DMS 273 (cell line): Measurements from ENCODE around the gene NPC1L1.
"Not testable (repeated sequence)": the region's sequence is repeated elsewhere in the genome, so short reads cannot be mapped to it uniquely, and the experiment has no call there.

Experiments
- DNase-seq: peaks from one replicate; lab custom pipeline; 2025; ENCODE audit not compliant: unreplicated experiment; lab: John Stamatoyannopoulos, UW

NPC1L1 gene

DNA sequence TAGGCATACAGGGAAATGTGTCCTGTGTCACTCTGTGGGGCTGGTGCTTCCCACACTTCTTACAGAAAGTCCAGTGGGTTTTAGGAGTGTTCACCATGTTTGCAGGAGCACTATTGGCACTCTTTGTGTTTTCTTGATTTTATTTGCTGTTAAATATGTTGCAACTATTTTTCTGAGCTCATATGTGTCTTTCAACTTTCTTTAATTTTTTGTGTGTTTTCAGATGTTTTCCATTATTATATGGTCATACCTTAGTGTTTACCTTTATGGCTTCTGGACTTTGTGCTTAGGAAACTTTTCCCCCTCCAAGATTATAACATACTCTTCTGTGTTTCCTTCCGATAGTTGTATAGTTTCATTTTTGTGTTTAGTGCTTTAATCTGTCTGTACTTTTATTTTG is 29.9 kb downstream of the NPC1L1 start:
- no peak for DNase-seq

DNA sequence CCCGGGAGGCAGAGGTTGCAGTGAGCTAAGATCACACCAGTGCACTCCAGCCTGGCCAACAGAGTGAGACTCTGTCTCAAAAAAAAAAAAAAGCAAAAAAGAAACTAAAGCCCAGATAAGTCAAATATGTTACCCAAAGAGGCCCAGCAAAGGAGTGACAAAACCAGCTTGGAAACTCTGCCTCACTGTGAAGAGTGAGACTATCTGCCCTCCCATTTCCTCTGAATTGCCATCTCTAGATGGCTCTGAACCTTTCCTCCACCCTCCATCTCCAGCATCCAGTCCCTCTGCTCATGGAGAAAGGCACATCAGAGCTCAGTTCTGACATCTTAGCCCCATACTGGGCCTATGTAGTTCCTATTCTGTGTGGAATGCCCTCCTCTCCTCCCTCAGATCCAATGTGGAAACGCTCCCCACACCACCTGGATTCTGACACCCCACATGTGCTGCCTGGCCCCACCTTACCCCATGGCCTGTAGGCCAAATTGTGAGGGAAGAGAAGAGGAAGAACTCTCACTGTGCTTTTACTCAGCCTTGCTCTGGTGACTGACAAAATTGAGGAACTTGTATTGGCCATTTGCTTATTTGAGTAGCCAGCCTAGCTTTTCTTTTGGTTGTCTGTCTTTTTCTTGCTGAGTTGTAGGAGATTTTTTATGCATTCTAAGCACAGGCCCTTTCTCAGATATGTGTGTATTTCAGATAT is 32.7 kb downstream of the NPC1L1 start:
- DNase-seq, result no peak

DNA sequence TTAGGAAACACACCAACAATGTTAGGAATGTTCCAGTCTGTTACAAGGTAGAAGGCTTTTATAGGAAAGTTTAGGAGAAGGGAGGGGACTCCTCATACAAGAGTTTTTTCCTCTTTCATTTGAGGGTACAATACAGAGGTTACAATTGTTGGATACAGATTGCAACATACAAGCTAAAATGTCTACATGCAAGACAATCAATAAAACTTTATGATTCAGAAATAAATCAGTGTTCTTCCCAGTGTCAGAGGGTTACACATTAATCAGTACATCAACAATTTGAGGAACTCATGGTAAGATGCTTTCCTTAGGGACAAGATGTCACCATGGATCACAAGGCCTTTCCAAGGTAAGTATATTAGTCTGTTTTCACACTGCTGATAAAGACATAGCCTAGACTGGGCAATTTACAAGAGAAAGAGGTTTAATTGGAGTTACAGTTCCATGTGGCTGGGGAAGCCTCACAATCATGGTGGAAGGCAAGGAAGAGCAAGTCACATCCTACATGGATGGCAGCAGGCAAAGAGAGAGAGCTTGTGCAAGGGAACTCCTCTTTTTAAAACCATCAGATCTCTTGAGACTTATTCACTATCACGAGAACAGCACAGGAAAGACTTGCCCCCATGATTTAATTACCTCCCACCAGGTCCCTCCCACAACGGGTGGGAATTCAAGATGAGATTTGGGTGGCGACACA is 34.4 kb downstream of the NPC1L1 start:
- not testable (repeated sequence) for DNase-seq

DNA sequence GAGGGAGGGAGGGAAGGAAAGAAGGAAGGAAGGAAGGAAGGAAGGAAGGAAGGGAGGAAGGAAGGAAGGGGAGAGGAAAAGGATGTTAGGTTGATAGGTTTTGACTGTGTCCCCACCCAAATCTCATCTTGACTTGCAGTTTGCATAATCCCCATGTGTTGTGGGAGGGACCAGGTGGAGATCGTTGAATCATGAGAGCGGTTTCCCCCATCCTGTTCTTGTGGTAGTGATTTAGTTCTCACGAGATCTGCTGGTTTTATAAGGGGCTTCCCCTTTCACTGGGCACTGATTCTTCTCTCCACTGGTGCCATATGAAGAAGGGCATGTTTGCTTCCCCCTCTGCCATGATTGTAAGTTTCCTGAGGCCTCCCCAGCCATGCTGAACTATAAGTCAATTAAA is 35.5 kb downstream of the NPC1L1 start:
- no peak for DNase-seq

DNA sequence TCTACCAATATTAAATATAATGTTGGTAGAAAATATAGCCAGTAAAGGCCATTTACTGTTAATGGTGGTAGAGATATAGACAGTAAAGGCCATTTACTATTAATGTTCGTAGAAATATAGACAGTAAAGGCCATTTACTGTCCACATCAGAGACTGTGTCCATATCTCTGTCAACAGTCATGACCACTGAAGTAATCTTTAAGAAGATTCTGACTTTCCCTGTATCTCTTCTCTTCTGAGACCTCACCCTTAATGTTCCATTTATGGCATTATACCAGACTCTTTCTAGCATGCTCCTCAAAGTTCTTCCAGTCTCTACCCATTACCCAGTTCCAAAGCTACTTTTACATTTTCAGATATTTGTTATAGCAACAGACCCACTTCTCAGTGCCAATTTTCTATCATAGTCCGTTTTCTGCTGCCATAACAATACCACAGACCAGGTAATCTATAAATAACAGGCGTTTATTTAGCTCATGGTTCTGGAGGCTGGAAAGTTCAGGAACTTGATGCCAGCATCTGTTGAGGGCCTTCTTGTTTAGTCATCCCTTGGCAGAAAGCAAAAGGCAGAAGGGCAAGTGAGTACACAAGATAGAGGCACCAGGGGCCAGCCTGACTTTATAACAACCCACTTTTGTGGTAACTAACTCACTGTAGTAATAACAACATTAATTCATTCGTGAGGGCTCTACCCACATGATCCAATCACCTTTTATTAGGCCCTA is 42.7 kb downstream of the NPC1L1 start:
- no peak for DNase-seq

DNA sequence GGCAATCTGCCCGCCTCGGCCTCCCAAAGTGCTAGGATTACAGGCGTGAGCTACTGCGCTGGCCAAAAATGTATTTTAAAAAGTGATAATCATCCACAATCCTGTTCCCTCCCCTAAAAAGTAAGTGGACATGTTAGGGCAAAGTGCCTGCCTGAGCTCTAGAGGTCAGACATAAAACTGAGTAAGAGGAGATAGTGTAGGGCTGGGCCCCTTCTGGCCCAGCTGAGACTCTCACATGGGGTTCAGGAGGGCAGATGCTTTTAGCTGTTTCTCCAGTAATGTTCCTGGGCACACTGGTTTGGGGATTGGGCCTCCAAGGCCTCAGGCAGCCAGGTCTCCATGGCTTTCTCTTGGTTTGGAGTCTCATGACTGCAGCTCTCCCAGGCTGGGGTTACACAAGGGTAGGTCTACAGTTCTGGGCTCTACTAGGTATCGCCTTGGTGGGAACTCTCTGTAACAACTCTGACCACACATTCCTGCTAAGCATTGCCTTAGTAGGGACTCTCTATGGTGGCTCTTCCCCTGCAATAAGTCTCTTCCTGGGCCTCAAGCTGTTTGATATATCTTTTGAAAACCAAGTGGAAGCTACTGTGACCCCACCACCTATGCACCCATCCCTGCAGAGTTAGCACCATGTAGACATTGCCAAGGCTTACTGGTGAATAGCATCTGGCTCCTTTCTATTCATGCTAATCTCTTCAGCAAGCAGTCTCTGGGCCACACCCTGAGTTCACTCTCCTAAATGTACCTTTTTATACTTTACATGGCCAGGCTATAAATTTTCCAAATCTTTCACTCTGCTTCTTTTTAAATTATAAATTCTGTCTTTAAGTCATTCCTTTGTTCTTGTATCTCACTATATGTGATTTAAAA is 43.7 kb downstream of the NPC1L1 start:
- no peak for DNase-seq

DNA sequence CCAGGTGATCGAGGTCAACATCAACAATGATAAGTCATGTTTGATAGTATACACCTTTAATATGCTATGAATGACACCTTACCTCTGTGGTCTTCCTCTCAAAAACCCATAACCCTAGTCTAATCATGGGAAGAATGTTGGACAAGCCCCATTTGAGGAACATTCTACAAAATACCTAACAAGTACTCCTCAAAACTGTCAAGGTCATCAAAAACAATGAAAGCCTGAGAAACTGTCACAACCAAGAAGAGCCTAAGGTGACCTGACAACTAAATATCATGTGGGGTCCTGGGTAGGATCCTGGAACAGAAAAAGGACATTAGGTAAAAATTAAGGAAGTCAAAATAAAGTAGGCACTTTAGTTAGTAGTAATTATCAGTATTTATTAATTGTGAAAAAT is 44.7 kb downstream of the NPC1L1 start:
- no peak for DNase-seq

DNA sequence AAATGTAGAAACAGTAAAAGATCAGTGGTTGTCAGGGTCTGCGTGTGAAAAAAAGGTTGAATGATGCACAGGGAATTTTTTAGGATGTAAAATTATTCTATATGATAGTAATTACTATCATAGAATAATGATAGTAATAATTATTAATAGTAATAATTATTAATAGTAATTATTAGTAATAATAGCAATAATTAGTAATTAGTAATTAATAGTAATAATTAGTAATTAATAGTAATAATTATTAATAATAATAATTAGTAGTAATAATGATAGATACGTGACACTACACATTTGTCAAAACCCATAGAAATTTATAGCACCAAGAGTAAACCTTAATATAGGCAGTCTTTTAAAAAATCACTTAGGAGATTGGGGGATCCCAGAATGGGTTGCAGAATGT is 46.2 kb downstream of the NPC1L1 start:
- DNase-seq, result no peak

DNA sequence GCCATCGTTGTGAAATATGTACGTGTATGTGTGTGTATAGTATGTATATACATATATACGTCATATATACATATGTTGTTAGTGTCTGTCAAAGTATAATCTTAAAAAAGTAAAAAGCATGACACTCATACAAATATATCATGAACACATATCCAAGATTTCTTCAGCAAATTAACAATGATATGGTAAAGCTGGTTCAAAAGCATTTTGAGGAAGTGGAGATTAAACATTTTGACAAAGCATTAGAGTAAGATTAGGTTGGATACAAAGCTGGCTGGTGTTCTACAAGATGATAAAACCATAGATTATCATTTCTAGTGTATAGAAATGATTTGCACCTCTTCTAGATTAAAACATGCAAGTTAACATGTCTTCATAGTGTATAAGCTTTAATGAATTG is 49.9 kb downstream of the NPC1L1 start:
- no peak for DNase-seq

DNA sequence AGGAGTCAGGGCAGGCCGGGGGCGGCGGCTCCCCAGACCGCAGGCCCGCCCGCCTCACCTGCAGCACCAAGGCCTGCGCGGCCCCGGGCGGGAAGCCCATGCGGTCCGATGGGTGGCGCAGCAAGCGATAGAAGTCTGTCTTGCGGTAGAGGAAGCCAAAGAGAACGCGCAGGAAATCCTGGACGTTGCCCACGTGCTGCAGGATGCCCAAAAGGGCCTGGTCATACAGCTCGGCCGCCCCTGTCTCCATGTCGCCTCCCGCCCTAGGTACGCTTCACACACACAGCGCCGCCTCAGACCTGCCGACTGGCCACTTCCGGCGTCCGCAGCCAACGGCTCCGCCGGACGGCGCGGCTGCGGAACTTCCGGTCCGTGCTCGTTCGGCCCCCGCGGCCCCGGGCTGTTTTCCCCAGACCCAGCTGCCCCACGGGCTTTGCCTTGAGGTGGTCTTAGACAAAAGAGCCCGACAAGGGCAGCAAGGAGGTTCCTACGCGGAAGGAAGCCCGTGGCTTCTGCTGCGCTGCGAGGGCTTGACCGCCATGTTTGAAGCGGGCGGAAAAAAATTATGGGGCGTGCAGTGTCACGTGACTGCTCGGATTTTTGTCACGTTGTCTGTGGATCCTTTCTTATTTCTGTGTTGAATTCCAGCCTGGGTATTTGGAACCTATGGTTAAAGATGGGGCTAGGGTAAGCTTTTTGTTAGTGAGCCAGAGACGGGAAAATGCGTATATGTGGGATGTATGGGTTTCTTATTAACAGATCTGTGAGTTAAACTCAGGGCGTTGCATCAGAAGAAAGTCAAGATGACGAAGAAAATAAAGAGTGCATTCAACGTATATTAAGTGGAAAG is 50.6 kb downstream of the NPC1L1 start, which contains the start of gene NUDCD3:
Gene NUDCD3, minus strand, starts transcription at position 308 of the 850 bp plus-strand sequence. Its CDS starts 58 bp downstream, at position 250.
- peak; percentile 98 for DNase-seq

DNA sequence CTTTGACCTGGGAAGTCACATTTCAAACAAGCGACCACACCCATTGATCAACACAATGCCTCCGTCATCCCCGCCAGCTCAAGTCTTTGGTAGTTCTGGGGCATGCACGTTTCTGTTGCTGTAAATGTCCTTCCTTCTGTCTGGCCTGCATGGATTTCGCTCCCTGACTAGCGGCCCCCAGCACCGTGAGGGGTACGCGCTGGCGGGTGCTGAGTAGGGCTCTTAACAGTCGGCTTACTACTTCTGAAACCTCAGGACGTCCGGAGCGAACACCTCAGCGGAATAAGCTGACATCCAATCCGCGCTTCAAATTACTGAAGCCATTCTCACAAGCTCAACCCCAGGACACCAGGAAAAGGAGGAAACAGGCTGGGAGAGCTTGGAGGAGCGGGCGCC is 51.2 kb downstream of the NPC1L1 start:
- DNase-seq, result peak; percentile 78

DNA sequence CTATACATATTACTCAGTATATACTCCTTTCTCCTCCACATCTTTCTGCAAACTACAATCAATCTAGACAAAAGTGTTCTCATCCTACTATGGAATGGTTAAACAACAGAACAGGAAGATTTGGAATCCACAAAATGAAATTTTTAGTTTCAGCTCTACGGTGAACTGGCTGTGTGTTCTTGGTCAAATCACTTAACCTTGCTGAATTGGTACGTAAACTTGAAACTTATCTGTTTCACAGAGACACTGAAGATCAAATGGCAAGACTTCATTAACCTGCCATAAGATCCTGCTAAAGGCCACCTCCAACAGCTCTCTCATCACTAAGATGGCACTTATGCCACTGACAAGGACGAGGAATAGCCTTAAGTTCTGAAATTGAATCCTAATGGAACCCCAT is 52.2 kb downstream of the NPC1L1 start:
- no peak for DNase-seq

DNA sequence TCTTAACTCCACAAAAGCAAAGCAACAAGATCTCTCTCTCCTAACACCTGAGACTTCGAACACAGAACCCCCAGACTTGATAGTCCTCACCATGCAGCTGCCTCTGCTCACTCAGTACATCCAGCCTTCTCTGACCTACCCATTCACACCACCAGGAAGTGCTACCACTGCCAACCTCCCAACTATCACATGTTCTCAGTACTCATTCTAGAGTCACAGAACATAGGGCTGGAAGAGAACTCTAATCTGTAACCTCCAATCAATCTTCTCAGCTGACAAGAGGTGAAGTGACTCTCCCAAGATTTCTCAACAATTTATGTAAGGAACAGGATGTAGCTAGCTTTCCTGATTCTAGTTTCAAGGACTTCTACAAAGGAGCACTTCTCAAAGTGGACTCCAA is 54.4 kb downstream of the NPC1L1 start:
- DNase-seq, result no peak

DNA sequence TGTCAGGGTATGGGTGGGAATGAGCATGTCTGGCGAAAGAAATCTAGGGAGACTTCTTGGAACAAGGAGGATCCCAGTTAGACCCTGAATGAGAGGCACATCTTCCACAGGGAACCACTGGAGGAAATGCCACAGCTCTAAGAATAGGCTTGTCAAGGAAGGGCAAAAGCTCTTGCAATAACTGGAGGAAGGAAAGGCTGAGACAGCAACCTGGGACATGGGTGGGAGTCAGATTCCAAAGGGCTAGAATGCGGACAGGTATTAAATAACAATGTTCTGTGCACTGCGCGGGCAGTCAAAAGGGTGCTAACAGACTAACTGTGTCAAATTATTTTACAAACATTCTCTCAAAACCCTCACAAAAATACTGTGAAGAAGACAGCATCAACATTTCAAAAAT is 55.1 kb downstream of the NPC1L1 start:
- no peak for DNase-seq

DNA sequence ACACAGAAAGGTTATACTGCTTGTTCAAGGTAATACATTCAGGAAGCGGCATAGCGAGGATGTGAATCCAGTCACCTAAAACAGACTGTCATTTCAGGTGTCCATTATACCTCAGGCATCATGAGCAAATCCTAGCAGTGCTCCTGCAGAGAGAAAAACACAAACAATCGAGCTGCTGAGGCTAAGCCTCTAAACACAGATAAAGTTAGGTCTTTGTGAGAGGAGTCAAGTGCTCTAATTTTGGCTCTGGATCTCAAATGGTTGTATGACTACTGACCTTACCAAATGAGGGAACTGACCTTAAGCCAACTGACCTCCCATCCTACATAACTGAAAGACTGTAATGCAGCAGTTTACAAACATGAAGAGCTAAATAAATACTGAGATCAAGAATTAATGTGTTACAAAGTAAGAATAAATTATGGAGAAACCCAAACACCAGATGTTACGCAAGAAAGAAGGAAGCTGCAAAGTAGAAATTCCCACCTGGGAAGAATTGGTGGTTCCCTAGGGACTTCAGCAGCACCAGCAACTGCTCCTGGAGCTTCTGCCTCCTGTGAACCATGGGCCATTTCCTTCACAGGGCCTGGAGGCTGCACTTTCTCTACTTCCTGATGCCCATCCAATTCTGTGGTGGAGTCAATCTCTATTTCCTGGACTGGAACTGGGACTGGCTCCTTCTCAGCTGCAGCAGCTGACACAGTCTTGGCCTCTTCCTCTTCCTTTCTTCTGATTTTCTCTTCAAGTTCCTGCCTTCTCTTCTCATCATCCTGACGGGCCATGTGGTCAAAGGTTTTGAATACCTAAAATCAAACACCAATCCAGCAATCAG is 56.4 kb downstream of the NPC1L1 start:
- DNase-seq, result no peak

DNA sequence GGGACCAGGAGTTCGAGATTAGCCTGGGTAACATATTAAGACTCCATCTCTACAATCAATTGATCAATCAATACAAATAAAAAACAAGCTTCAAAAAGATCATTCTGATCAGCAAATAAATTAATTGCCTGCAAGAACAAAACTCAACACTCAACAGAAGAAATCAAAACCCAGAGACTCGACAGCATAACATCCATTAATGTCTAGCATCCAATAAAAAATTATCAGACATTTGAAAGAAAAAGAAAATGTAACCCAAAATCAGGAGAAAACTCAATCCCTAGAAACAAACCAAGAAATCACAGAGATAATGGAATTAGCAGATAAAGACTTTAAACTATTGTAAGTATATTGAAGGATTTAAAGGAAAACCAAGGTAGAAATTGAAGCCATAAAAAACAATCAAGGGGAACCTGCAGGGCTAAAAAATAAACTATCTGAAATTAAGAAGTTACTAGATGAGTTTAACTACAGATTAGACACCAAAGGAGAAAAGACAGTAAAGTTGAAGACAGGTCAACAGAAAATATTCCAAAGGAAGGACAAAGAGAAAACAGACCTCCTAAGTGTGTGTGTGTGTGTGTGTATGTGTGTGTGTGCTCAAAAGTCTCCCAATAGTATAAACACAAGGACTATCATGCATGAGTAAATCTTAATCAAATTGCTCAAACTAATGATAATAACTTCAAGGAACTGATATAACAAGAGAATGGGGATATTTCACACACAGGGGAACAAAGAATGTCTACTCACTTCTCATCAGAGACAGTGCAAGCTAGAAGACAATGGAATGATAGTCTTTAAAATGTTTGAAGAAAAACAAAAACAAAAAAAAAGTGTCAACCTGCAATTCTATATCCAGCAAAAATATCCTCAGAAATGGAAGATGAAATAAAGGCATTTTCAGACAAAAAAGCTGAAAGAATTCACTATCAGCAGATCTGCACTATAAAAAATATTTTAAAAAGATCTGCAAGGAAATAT is 58.3 kb downstream of the NPC1L1 start:
- DNase-seq, result no peak

DNA sequence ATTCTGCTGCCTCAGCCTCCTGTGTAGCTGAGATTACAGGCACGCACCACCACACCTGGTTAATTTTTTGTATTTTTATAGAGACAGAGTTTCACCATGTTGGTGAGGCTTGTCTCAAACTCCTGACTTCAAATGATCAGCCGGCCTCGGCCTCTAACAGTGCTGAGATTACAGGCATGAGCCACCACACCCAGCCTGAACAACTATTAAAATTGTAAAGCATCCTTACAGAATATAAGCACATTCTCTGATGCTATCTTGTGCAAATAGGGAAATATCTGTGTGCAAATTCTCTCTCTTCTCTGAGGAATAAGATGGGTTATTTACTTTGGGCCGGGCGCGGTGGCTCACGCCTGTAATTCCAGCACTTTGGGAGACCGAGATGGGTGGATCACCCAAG is 63.2 kb downstream of the NPC1L1 start:
- no peak for DNase-seq
